ENCODE measurements around the gene CLTB.

DNA sequence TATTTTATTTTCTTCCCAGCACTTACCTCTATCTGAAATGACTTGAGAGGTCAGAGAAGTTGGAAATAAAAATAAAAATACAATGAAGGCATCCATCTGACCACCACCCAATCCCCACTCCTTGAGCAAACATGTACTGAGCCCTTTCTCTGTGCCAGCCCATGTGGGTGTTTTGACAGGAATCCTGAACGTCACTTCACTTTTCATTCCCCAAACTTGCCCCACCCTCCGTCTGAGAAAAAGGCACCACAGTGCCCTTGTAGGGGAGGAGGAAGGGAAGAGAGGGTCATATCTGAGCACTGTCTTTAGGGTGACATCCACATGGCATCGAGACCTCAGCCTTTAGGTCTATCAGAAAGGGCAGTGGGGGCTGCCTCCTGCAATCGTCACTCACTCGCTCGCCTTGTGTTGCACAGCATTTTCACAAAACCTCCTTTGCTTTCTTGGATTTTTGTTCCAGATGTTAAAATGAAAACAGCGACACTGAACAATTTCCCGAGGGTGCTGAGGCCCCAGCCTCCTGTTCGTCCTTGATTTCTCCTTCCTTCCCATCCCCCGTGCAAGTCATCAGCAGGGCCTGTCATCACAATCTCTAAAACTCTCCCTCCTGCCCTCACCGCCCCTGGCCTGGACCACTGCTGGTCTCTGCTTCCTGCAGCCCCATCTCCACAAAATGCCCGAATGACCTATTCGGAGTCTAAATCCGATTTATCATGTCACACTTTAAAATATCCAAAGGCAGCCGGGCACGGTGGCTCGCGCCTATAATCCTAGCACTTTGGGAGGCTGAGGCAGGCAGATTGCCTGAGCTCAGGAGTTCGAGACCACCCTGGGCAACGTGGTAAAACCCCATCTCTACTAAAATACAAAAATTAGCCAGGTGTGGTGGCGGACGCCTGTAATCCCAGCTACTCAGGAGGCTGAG lies 14.8 kb downstream of the CLTB start:
- no peak for TF ChIP-seq CTCF (IDR thresholded peaks at IDR 0.05)
- no peak for TF ChIP-seq POLR2A (IDR thresholded peaks at IDR 0.05)
- no peak for TF ChIP-seq EP300 (IDR thresholded peaks at IDR 0.05)

Data from tibial nerve (tissue), 4 donors.